ENCODE measurements around the gene LPCAT1. TPM values are rescaled to one million over a fixed set of nuclear protein-coding genes. Genes with fewer than 3 reads are reported as not detected.
A peak's percentile ranks its signal among the peaks of the same experiment; 100 is the strongest.

The LPCAT1 gene
- total RNA-seq, 1 donor from 2014 or later: 269 TPM

- POLR2A ChIA-PET: interaction anchor here (1.3 to 16.5 kb wide), 7 partner anchors 10 to 113 kb away, joined by 4 to 941 read pairs (median 65); partner anchors contain the start of gene LPCAT1
- no peaks in the 10 kb centered on the region for H3K27me3 Mint-ChIP-seq
These were observed 42.3 kb downstream of the LPCAT1 start for GRCh38 chr5:1481266-1481958.

DNA sequence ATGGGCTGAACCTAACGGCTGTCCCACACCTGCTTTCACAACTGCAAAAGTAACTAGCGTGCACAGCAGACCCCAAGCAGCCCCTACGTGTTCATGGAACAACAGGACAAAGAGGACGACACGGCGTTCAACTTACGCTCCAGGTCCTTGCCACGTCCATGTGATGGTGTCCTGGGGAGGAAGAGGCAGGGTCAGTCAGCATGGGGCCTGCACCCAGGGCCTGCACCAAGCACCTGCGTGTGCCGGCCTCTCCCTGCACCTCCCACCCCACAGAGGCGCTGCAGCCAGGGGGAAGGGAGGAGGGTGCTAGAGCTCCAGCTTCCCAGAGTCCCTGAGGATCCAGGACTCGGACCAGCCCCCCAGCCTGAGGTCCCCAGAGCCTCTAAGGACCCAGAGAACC is 43.0 kb downstream of the LPCAT1 start:
- Mint-ChIP-seq H3K27ac (peak overlapping the region; percentile 92), H3K4me1 (peaks cover 72% of the 10 kb centered on the region), H3K27me3 (no peaks in the 10 kb centered on the region), H3K9me3 (no peaks in the 10 kb centered on the region), H3K36me3 (ENCODE audit: low read depth) (peaks cover 77% of the 10 kb centered on the region), H3K4me3 (peak overlapping the region; percentile 73)
- TF ChIP-seq, protein P1, sequence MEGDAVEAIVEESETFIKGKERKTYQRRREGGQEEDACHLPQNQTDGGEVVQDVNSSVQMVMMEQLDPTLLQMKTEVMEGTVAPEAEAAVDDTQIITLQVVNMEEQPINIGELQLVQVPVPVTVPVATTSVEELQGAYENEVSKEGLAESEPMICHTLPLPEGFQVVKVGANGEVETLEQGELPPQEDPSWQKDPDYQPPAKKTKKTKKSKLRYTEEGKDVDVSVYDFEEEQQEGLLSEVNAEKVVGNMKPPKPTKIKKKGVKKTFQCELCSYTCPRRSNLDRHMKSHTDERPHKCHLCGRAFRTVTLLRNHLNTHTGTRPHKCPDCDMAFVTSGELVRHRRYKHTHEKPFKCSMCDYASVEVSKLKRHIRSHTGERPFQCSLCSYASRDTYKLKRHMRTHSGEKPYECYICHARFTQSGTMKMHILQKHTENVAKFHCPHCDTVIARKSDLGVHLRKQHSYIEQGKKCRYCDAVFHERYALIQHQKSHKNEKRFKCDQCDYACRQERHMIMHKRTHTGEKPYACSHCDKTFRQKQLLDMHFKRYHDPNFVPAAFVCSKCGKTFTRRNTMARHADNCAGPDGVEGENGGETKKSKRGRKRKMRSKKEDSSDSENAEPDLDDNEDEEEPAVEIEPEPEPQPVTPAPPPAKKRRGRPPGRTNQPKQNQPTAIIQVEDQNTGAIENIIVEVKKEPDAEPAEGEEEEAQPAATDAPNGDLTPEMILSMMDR (IDR thresholded peaks at IDR 0.05): no peak
- intact Hi-C loops (cut with micrococcal nuclease): loop anchor here (10.0 kb wide), 1 partner anchor 136 kb away; the partner anchor contains the start of gene CLPTM1L
- ChIA-PET POLR2A (interaction anchor here (0.6 to 16.5 kb wide), 12 partner anchors 10 to 172 kb away, joined by 3 to 941 read pairs (median 7); partner anchors contain the start of gene LPCAT1), CTCF (interaction anchor here (0.9 to 9.7 kb wide), 10 partner anchors 15 to 164 kb away, joined by 3 to 76 read pairs (median 4); no protein-coding TSS in a partner anchor)
- ATAC-seq (ENCODE audit: low read depth) (no peak), DNase-seq (no peak)

More at GRCh38 chr5:1481266-1481958, 42.3 kb downstream of the LPCAT1 start:
- CTCF ChIA-PET: interaction anchor here (1.3 to 9.7 kb wide), 3 partner anchors 11 to 30 kb away, joined by 3 to 76 read pairs (median 6); no protein-coding TSS in a partner anchor
- H3K27ac Mint-ChIP-seq: peak overlapping the region; percentile 92
- H3K4me1 Mint-ChIP-seq: peaks cover 78% of the 10 kb centered on the region
- peaks cover 77% of the 10 kb centered on the region for H3K36me3 Mint-ChIP-seq (ENCODE audit: low read depth)
- ATAC-seq (ENCODE audit: low read depth) (no peak), DNase-seq (no peak)
- intact Hi-C loops (cut with micrococcal nuclease): loop anchor here (10.0 kb wide), 1 partner anchor 137 kb away; the partner anchor contains the start of gene CLPTM1L
- TF ChIP-seq, protein P1 (IDR thresholded peaks at IDR 0.05): no peak
- no peaks in the 10 kb centered on the region for H3K9me3 Mint-ChIP-seq
- H3K4me3 Mint-ChIP-seq: peak overlapping the region; percentile 56

GRCh38 chr5:1480217-1480616 is 43.5 kb downstream of the LPCAT1 start:
- intact Hi-C loops (cut with micrococcal nuclease): loop anchor here (10.0 kb wide), 1 partner anchor 135 kb away; the partner anchor contains the start of gene CLPTM1L
- Mint-ChIP-seq H3K9me3 (no peaks in the 10 kb centered on the region), H3K4me1 (peaks cover 66% of the 10 kb centered on the region), H3K27me3 (no peaks in the 10 kb centered on the region), H3K27ac (peak overlapping the region; percentile 92), H3K36me3 (ENCODE audit: low read depth) (peaks cover 76% of the 10 kb centered on the region), H3K4me3 (peak overlapping the region; percentile 73)
- ChIA-PET CTCF (interaction anchor here (0.7 to 9.7 kb wide), 16 partner anchors 15 to 165 kb away, joined by 3 to 76 read pairs (median 4); partner anchors contain the start of gene LPCAT1), POLR2A (interaction anchor here (0.6 to 16.5 kb wide), 17 partner anchors 10 to 354 kb away, joined by 3 to 941 read pairs (median 5); partner anchors contain the start of gene LPCAT1)
- ATAC-seq (ENCODE audit: low read depth) (peak; percentile 13), DNase-seq (no peak)
- TF ChIP-seq, protein P1 (IDR thresholded peaks at IDR 0.05): no peak

DNA sequence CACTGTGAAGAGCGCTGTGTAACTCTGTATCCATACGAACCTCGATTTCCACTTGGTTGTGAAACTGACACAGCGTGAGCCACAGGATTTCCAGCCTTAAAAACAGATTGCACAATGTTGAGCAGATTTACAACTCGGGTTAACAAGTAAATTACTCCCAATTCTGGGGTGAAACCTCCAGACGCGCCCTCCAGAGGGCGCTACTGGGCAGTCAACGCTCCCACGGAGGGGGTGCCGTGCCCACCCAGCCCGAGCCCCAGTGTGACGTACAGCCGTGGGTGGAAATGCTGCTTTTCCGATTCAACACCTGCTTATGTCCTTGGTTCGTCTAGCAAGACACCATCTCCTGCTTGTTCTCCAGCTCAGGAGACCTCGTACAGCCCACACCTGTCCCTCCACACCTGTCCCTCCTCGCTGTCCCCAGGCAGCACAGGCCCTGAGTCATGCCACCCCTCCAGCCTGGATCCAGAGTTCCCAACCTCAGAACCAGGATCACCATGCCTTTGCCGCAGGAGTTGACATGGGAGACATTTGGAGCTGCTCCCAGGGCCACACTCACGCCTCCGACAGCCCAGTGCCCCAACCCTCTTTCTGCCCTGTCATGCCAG is 44.1 kb downstream of the LPCAT1 start:
- intact Hi-C loops (cut with micrococcal nuclease): loop anchor here (1.0 to 10.0 kb wide), 8 partner anchors 10 to 312 kb away; partner anchors contain the start of gene CLPTM1L

More for the DNA sequence above, 44.1 kb downstream of the LPCAT1 start:
- peak; percentile 68 for DNase-seq
- TF ChIP-seq, protein P1 (IDR thresholded peaks at IDR 0.05): no peak
- Mint-ChIP-seq H3K4me1 (peaks cover 61% of the 10 kb centered on the region), H3K27ac (peak overlapping the region; percentile 92), H3K36me3 (ENCODE audit: low read depth) (peaks cover 77% of the 10 kb centered on the region), H3K9me3 (no peaks in the 10 kb centered on the region), H3K27me3 (no peaks in the 10 kb centered on the region), H3K4me3 (peak overlapping the region; percentile 73)
- ChIA-PET CTCF (interaction anchor here (0.7 to 9.7 kb wide), 16 partner anchors 16 to 165 kb away, joined by 3 to 76 read pairs (median 4); partner anchors contain the start of gene LPCAT1), POLR2A (interaction anchor here (0.6 to 16.5 kb wide), 16 partner anchors 9 to 871 kb away, joined by 3 to 941 read pairs (median 4); partner anchors contain the start of gene LPCAT1)
- peak; percentile 53 for ATAC-seq (ENCODE audit: low read depth)
